Activated T-helper 2 cell treated with anti-CD3 and anti-CD28 coated beads, Interferon-gamma antibody, Interleukin-2, Interleukin-4, amounts not matched to agents 10 μg/mL and 5 μg/mL and 100 μg/mL, durations not matched to agents 14 hours and 24 hours and 36 hours (primary cell): ENCODE results near the gene NINJ2. TPM values are rescaled to one million over a fixed set of nuclear protein-coding genes. Genes with fewer than 3 reads are reported as not detected.

Experiments
- DNase-seq: peaks from one replicate; pipeline ENCODE4 v3.0.0; 2021; ENCODE audit warnings: low spot score
- H3K27ac Mint-ChIP-seq: one replicate; pipeline ENCODE4 v1.8.0; 2021; ENCODE audit warnings: mixed read lengths
- H3K27me3 Mint-ChIP-seq: one replicate; pipeline ENCODE4 v1.8.0; 2021; ENCODE audit warnings: low read depth, mixed read lengths
- H3K36me3 Mint-ChIP-seq: one replicate; pipeline ENCODE4 v1.8.0; 2021; ENCODE audit warnings: low read depth, mixed read lengths
- H3K4me1 Mint-ChIP-seq: one replicate; pipeline ENCODE4 v1.8.0; 2021; ENCODE audit warnings: low read depth, mixed read lengths
- H3K4me3 Mint-ChIP-seq: one replicate; pipeline ENCODE4 v1.8.0; 2021; ENCODE audit warnings: low read depth, mild to moderate bottlenecking, moderate library complexity, mixed read lengths
- H3K9me3 Mint-ChIP-seq: one replicate; pipeline ENCODE4 v1.8.0; 2021; ENCODE audit warnings: mixed read lengths
- intact Hi-C: fragments of 100-400 bp; cut with micrococcal nuclease; formaldehyde crosslinking; loops from one replicate; pipeline ENCODE4 v1.15.1; 2023
- total RNA-seq: library from RNA; stranded (reverse); gene quantifications from 2 replicates; pipeline ENCODE4 v1.2.3, GENCODE V29; 2022

The NINJ2 gene
- total RNA-seq, 1 donor from 2014 or later = 3.1 TPM

DNA sequence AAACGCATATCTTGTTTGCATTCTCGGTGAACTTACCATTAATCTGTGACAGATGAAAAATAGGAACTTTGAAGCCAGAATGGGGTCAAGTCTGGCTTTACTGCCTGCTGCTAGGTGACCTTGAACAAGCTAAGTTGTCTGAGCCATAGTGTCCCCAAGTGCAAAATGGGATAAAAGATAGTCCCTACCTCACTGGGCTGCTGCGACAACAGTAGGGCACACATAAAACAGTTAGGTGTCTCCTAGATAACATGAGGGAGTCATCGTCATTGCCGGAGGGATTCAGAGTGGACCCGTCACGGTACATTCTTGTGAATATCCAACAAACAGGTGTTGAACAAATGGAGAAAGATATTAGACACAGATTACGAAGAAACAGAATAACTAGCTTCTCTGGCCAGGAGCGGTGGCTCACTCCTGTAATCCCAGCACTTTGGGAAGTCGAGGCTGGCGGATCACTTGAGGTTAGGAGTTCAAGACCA is 71.2 kb downstream of the NINJ2 start:
- H3K4me1 Mint-ChIP-seq = peaks cover 4% of the 10 kb centered on the region
- no peak overlapping the region for H3K4me3 Mint-ChIP-seq
- peaks cover 4% of the 10 kb centered on the region for H3K9me3 Mint-ChIP-seq
- H3K27me3 Mint-ChIP-seq = peaks cover 6% of the 10 kb centered on the region
- intact Hi-C loops = no loop called here
- H3K27ac Mint-ChIP-seq = no peak overlapping the region
- H3K36me3 Mint-ChIP-seq = no peaks in the 10 kb centered on the region
- DNase-seq = no peak

- Mint-ChIP-seq H3K4me1 (peaks cover 4% of the 10 kb centered on the region), H3K9me3 (peaks cover 4% of the 10 kb centered on the region), H3K27me3 (peaks cover 6% of the 10 kb centered on the region), H3K4me3 (no peak overlapping the region), H3K27ac (no peak overlapping the region), H3K36me3 (no peaks in the 10 kb centered on the region)
- no peak for DNase-seq
- intact Hi-C loops = no loop called here
Measured at GRCh38 chr12:591167-592023, 71.8 kb downstream of the NINJ2 start.

DNA sequence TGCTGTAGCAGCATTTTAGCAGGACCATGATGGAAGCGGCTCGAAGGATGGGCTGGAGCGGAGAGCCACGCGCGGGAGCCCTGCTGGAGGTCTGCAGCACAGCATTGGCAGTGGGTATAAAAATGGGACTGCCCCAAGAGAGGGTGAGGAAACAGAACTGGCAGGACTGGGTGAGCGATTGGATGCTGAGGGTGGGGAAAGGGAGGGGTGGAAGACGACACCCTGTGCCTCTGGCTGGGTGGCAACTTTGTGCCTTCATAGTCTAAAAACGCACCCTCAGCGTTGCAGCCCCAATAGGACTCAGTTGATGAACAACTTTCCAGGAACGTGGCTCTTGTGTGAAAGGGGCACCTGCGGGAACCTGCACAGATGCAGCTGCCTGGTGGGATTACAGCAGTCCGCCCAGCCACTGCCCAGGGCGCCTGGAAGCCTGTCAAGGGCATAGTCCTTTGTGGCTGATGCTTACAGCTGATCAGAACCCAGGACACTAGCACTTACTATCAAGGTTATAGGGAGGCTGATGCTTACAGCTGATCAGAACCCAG is 73.0 kb downstream of the NINJ2 start:
- H3K27ac Mint-ChIP-seq = no peak overlapping the region
- H3K27me3 Mint-ChIP-seq = peaks cover 6% of the 10 kb centered on the region
- no peak for DNase-seq
- H3K9me3 Mint-ChIP-seq = peaks cover 4% of the 10 kb centered on the region
- no peaks in the 10 kb centered on the region for H3K36me3 Mint-ChIP-seq
- intact Hi-C loops = no loop called here
- peaks cover 4% of the 10 kb centered on the region for H3K4me1 Mint-ChIP-seq
- H3K4me3 Mint-ChIP-seq = no peak overlapping the region

DNA sequence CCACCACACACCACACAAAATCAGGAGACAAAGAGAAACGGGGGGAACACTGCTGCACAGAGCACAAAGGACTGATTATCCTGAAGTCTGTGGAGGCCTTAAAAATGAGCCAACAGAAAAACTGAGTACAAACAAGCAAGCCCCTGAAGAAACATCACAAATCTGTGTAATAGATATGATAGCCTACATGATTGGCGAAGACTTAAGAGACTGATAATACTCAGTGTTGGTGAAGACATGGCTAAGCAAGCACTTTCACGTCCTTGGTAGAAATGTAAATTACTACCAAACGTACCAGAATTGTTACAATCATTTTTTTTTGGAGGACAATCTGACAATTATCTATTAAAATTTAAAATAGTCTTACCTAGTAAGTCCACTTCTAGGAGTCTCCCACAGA is 74.6 kb downstream of the NINJ2 start:
- intact Hi-C loops = no loop called here
- Mint-ChIP-seq H3K27ac (no peak overlapping the region), H3K36me3 (no peaks in the 10 kb centered on the region)

DNA sequence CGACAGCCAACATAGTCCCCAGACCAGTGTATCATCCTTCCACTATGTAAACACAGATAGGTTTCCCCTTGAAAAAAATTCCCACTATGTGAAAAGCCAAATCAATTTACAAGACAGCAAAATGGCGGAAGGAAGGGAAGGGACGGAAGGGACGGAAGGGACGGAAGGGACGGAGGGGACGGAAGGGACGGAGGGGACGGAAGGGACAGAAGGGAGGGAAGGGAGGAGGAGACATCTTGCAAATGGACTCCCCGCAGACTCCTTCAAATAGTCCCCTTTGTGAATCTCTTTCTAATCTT is 75.3 kb downstream of the NINJ2 start:
- no peak for DNase-seq
- peaks cover 4% of the 10 kb centered on the region for H3K9me3 Mint-ChIP-seq
- intact Hi-C loops = no loop called here
- H3K27me3 Mint-ChIP-seq = peaks cover 5% of the 10 kb centered on the region
- no peak overlapping the region for H3K4me3 Mint-ChIP-seq
- no peak overlapping the region for H3K27ac Mint-ChIP-seq
- H3K4me1 Mint-ChIP-seq = peaks cover 4% of the 10 kb centered on the region
- no peaks in the 10 kb centered on the region for H3K36me3 Mint-ChIP-seq

More for the DNA sequence above, 74.6 kb downstream of the NINJ2 start:
- Mint-ChIP-seq H3K4me1 (peaks cover 4% of the 10 kb centered on the region), H3K9me3 (peaks cover 4% of the 10 kb centered on the region), H3K4me3 (no peak overlapping the region), H3K27me3 (peaks cover 5% of the 10 kb centered on the region)
- no peak for DNase-seq

DNA sequence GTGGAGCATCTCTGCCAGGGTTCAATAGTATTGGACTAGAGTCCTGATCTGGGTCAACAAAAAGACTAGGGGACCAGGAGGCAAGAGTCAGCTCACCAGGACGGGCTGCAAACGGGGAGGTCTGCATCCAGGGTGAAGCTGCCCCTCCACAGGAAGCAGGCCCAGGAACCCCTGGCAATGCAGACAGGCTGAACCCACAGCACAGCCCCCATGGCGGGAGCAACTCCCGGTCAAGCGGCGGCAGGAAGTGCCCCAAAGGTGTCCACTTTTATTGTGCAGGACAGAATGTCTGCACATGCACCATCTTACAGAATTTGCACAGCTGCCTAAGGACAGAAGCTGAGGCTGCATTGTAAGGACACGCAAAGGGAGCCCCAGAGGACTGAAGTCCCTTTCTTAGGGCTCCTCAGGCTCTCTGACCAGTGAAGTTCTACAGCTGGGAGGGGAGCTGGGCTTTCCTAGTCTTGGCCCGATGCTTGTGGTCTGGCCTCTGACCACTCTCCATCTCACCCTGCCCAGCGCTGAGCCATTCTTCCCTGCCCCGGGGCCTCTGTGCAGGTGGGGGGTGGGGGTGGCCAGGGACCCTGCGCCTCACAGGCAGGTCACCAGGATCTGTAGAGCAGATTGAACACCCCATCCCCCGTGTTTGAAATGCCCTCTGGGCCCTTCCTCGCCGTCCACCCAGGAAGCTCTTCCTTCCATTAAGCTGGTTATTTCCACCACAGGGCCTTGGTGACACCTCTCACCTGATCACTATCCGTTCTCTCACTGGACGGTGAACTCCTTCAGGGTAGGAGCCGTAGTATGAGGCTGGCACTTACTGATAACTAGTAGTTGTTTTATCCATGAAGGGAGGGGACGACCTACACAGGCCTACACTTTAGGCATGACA is 75.9 kb downstream of the NINJ2 start:
- intact Hi-C loops = no loop called here
- peaks cover 4% of the 10 kb centered on the region for H3K9me3 Mint-ChIP-seq
- no peak overlapping the region for H3K27ac Mint-ChIP-seq
- no peaks in the 10 kb centered on the region for H3K36me3 Mint-ChIP-seq
- peaks cover 4% of the 10 kb centered on the region for H3K4me1 Mint-ChIP-seq
- peaks cover 5% of the 10 kb centered on the region for H3K27me3 Mint-ChIP-seq
- H3K4me3 Mint-ChIP-seq = no peak overlapping the region
- DNase-seq = no peak

- no peak for DNase-seq
- Mint-ChIP-seq H3K4me1 (peaks cover 4% of the 10 kb centered on the region), H3K27ac (no peak overlapping the region), H3K27me3 (peaks cover 2% of the 10 kb centered on the region), H3K4me3 (no peak overlapping the region), H3K9me3 (peaks cover 4% of the 10 kb centered on the region), H3K36me3 (no peaks in the 10 kb centered on the region)
- intact Hi-C loops = no loop called here
Measured at GRCh38 chr12:586318-587071, 76.8 kb downstream of the NINJ2 start.

- intact Hi-C loops = no loop called here
- Mint-ChIP-seq H3K4me3 (no peak overlapping the region), H3K9me3 (peaks cover 4% of the 10 kb centered on the region), H3K27me3 (peaks cover 2% of the 10 kb centered on the region), H3K36me3 (no peaks in the 10 kb centered on the region), H3K27ac (no peak overlapping the region), H3K4me1 (peaks cover 4% of the 10 kb centered on the region)
- DNase-seq = no peak
Measured at GRCh38 chr12:585062-586061, 77.9 kb downstream of the NINJ2 start.

- DNase-seq = no peak
- Mint-ChIP-seq H3K36me3 (no peaks in the 10 kb centered on the region), H3K4me1 (no peaks in the 10 kb centered on the region), H3K27me3 (peaks cover 3% of the 10 kb centered on the region), H3K9me3 (peaks cover 1% of the 10 kb centered on the region), H3K4me3 (no peak overlapping the region), H3K27ac (no peak overlapping the region)
- intact Hi-C loops = no loop called here
Measured at GRCh38 chr12:583251-583869, 79.9 kb downstream of the NINJ2 start.

DNA sequence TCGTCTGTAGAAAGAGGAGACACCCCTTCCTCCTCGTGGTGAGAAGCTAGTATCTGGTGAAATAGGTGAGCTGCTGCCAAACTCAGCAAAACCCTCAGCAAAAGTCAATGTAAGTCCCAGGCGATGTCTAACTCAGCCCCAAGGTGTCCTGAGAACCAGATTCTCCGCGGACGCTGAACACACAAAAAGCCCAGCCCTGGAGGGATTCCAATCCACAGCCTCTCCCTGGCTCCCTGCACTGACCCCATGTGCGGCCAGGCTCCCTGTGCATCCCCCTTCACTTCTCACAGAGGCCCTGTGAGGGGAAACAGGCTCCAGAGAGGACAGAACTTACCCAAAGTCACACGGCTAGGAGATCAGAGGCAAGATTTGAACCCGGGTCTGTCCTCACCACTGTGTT is 81.5 kb downstream of the NINJ2 start:
- no peak overlapping the region for H3K27ac Mint-ChIP-seq
- H3K4me1 Mint-ChIP-seq = peaks cover under 1% of the 10 kb centered on the region
- intact Hi-C loops = no loop called here
- no peak for DNase-seq
- no peak overlapping the region for H3K4me3 Mint-ChIP-seq
- H3K9me3 Mint-ChIP-seq = no peaks in the 10 kb centered on the region
- peaks cover 3% of the 10 kb centered on the region for H3K27me3 Mint-ChIP-seq
- H3K36me3 Mint-ChIP-seq = no peaks in the 10 kb centered on the region

DNA sequence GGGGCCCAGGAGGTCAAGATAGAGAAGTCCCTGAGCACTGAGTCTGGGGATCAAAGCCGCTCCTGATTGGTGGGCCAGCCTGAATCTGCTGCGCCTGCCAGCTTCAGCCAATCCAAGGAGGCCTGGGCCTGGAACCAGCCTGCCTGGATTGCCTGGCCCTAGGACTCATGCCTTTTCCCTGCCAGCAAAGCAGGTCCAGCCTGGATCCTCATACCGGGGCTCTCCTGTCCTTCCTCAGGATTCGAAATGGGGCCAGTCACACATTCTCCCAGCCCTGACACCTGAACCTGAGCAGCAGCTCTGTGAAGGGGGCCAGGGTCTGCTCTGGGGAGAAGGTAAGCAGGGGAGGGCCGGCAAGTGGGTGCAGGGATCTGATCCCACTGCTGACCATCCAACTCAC is 81.9 kb downstream of the NINJ2 start:
- Mint-ChIP-seq H3K27me3 (peaks cover 3% of the 10 kb centered on the region), H3K9me3 (no peaks in the 10 kb centered on the region)

More for the DNA sequence above, 81.9 kb downstream of the NINJ2 start:
- Mint-ChIP-seq H3K4me3 (no peak overlapping the region), H3K36me3 (no peaks in the 10 kb centered on the region), H3K4me1 (peaks cover 2% of the 10 kb centered on the region), H3K27ac (no peak overlapping the region)
- intact Hi-C loops = no loop called here
- DNase-seq = no peak
